ENCODE data around the gene UCHL1.

DNA sequence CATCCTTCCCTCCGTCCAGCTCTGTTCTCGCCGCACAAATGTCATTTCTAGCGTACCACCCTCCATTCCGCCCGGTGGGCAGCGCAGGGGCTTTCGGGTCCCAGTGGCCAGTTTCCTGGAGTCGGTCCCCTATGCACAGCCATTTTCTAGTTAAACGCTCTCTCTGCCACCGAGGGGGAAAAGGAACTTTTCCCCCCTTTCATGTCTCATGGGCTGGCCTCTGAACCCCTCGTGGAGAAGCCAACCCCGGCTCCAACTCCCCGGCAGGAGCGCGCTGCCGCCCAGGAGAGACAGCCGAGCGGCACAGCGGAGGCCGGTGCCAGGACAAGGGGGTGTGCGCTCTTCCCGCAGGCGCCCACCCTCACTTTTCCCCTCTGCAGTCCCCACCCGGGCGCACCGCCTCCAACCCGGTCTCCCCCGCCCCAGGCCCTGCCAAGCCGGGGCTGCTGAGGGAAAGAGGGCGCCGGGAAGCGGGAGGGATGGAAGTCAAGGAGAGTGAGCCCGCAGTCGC lies 43.0 kb upstream of the UCHL1 start:
- TF ChIP-seq, protein P1, sequence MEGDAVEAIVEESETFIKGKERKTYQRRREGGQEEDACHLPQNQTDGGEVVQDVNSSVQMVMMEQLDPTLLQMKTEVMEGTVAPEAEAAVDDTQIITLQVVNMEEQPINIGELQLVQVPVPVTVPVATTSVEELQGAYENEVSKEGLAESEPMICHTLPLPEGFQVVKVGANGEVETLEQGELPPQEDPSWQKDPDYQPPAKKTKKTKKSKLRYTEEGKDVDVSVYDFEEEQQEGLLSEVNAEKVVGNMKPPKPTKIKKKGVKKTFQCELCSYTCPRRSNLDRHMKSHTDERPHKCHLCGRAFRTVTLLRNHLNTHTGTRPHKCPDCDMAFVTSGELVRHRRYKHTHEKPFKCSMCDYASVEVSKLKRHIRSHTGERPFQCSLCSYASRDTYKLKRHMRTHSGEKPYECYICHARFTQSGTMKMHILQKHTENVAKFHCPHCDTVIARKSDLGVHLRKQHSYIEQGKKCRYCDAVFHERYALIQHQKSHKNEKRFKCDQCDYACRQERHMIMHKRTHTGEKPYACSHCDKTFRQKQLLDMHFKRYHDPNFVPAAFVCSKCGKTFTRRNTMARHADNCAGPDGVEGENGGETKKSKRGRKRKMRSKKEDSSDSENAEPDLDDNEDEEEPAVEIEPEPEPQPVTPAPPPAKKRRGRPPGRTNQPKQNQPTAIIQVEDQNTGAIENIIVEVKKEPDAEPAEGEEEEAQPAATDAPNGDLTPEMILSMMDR (IDR thresholded peaks at IDR 0.05) = no peak
- TF ChIP-seq POLR2A (IDR thresholded peaks at IDR 0.05) (no peak), EP300 (IDR thresholded peaks at IDR 0.05) (no peak)

Data from upper lobe of left lung (tissue), 4 donors.